Ovary (tissue), 3 donors: ENCODE results near the gene CSE1L.

Experiments
- POLR2A ChIP-seq: fragments of 450-650 bp; IDR thresholded peaks from one replicate; pipeline ENCODE4 v1.6.1; 2017; ENCODE audit warnings: antibody characterized with exemption, mild to moderate bottlenecking, moderate library complexity
- TF ChIP-seq, protein P1 (sequence below), 3 donors: fragments of 450-650 bp in 2 of 3; fragments of 200-600 bp in 1 of 3; IDR thresholded peaks; one replicate each; pipeline versions ENCODE4 v1.5.1 to v1.8.0; 2016 to 2022; ENCODE audit warnings: antibody characterized with exemption in 3 of 3, mild to moderate bottlenecking in 1 of 3
- donor health status: DM: no; HTN: no; CAD: no.

DNA sequence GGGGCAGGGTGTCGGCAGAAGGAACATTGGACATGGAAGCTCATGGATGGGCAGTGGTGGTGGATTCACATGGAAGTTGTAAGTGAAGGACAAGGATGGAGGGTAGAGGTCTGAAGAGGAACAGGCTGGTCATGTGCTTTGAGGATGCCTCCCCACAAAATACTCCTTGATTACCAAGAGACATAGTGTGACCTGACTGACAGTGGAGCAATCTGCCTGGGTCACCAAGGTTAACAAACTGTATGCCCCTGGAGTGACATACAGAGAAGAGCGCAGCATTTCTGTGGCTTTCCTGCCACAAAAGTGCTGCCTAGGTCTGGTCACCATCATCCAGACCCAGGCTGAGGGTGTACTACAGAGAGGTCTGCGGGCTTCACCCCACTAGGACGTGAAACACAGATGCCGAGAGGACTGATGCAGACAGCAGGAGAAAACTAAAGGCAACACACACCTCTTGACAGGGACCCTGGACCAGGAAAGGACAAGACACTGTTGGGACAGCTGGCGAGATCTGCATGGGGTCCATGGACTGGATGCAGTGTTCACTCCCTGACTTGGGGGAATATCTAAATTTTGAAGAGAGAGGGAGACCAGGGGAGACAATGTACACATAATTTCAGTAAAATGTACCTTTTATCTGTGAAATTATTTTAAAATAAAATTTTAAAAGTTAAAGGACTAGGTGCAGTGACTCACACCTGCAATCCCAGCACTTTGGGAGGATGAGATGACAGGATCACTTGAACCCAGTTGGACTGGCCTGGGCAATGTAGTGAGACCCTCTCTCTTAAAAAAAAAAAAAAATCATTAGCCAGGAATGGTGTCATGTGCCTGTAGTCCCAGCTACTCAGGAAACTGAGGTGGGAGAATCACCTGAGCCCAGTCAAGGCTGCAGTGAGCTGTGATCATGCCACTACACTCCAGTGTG is 64.9 kb downstream of the CSE1L start:
- TF ChIP-seq, protein P1, sequence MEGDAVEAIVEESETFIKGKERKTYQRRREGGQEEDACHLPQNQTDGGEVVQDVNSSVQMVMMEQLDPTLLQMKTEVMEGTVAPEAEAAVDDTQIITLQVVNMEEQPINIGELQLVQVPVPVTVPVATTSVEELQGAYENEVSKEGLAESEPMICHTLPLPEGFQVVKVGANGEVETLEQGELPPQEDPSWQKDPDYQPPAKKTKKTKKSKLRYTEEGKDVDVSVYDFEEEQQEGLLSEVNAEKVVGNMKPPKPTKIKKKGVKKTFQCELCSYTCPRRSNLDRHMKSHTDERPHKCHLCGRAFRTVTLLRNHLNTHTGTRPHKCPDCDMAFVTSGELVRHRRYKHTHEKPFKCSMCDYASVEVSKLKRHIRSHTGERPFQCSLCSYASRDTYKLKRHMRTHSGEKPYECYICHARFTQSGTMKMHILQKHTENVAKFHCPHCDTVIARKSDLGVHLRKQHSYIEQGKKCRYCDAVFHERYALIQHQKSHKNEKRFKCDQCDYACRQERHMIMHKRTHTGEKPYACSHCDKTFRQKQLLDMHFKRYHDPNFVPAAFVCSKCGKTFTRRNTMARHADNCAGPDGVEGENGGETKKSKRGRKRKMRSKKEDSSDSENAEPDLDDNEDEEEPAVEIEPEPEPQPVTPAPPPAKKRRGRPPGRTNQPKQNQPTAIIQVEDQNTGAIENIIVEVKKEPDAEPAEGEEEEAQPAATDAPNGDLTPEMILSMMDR (IDR thresholded peaks at IDR 0.05) = no peak
- no peak for TF ChIP-seq POLR2A
